Breast epithelium (tissue), 4 donors: ENCODE measurements around the gene APLP2. TPM values are rescaled to one million over a fixed set of nuclear protein-coding genes. Genes with fewer than 3 reads are reported as not detected.

ENCODE experiments used
- DNase-seq, 2 donors: peaks; one replicate each; pipeline ENCODE4 v3.0.0-alpha.2; 2019; ENCODE audit warnings: low spot score in 2 of 2
- H3K27ac ChIP-seq, 2 donors: fragments of 200-600 bp; sonication (generic) in 1 of 2; one replicate each; pipeline ENCODE4 v1.5.1; 2016 to 2019; ENCODE audit warnings: mild to moderate bottlenecking in 1 of 2
- H3K27me3 ChIP-seq, 2 donors: fragments of 200-600 bp; sonication (generic) in 1 of 2; one replicate each; pipeline versions ENCODE4 v1.5.1 to v1.6.0; 2017 to 2019; ENCODE audit warnings: control low read depth in 1 of 2, mild to moderate bottlenecking in 1 of 2
- H3K36me3 ChIP-seq: fragments of 200-600 bp; one replicate; pipeline ENCODE4 v1.5.1; 2019
- H3K4me1 ChIP-seq, 2 donors: fragments of 200-600 bp; sonication (generic); one replicate each; pipeline ENCODE4 v1.5.1; 2016 to 2019; ENCODE audit warnings: control low read depth in 1 of 2
- H3K4me3 ChIP-seq, 3 donors: fragments of 200-600 bp; sonication (generic); 1 replicate in 2 of 3; 2 replicates in 1 of 3; pipeline ENCODE4 v1.5.1; 2016 to 2019; ENCODE audit warnings: mild to moderate bottlenecking in 3 of 3, moderate library complexity in 2 of 3
- H3K9me3 ChIP-seq, 2 donors: fragments of 200-600 bp; sonication (generic) in 1 of 2; one replicate each; pipeline ENCODE4 v1.5.1; 2016 to 2019; ENCODE audit warnings: control low read depth in 1 of 2
- POLR2A ChIP-seq: fragments of 450-650 bp; IDR thresholded peaks from one replicate; pipeline ENCODE4 v1.6.1; 2016; ENCODE audit warnings: antibody characterized with exemption, mild to moderate bottlenecking, moderate library complexity
- POLR2AphosphoS5 ChIP-seq, 3 donors: sonication (generic); formaldehyde crosslinking; IDR thresholded peaks; one replicate each; pipeline ENCODE4 v1.6.1; 2017; ENCODE audit warnings: antibody characterized with exemption in 3 of 3
- intact Hi-C: fragments of 100-400 bp; cut with DNase I; formaldehyde crosslinking; loops from one replicate; pipeline ENCODE4 v1.15.1; 2023; ENCODE audit warnings: low total_unique reads
- total RNA-seq, 3 donors: library from RNA; depleted of rRNA; stranded (reverse); fragments of >200 nt; gene quantifications; one replicate each; pipeline ENCODE4 v1.1.0, GENCODE V29; 2016
- TF ChIP-seq, protein P1 (sequence below), 3 donors: fragments of 450-650 bp; IDR thresholded peaks; one replicate each; pipeline ENCODE4 v1.5.1; 2016 to 2017; ENCODE audit warnings: antibody characterized with exemption in 3 of 3, mild to moderate bottlenecking in 3 of 3, moderate library complexity in 3 of 3

APLP2 gene
- total RNA-seq, 3 donors from 2014 or later, result 305 to 560 (median 418) TPM

GRCh38 chr11:130025371-130025770 is 44.3 kb upstream of the APLP2 start:
- Histone ChIP-seq H3K27ac (no peak overlapping the region), H3K4me3 (no peak overlapping the region), H3K4me1 (no peaks in the 10 kb centered on the region)

GRCh38 chr11:130029137-130029536 is 40.6 kb upstream of the APLP2 start:
- H3K36me3 ChIP-seq, result no peaks in the 10 kb centered on the region
- TF ChIP-seq POLR2A, result no peak
- no peak for TF ChIP-seq POLR2AphosphoS5 (IDR thresholded peaks at IDR 0.05)
- TF ChIP-seq, protein P1, sequence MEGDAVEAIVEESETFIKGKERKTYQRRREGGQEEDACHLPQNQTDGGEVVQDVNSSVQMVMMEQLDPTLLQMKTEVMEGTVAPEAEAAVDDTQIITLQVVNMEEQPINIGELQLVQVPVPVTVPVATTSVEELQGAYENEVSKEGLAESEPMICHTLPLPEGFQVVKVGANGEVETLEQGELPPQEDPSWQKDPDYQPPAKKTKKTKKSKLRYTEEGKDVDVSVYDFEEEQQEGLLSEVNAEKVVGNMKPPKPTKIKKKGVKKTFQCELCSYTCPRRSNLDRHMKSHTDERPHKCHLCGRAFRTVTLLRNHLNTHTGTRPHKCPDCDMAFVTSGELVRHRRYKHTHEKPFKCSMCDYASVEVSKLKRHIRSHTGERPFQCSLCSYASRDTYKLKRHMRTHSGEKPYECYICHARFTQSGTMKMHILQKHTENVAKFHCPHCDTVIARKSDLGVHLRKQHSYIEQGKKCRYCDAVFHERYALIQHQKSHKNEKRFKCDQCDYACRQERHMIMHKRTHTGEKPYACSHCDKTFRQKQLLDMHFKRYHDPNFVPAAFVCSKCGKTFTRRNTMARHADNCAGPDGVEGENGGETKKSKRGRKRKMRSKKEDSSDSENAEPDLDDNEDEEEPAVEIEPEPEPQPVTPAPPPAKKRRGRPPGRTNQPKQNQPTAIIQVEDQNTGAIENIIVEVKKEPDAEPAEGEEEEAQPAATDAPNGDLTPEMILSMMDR (IDR thresholded peaks at IDR 0.05), result no peak
- no peaks in the 10 kb centered on the region for H3K9me3 ChIP-seq
- no peak for DNase-seq
- H3K4me1 ChIP-seq, result no peaks in the 10 kb centered on the region
- no peaks in the 10 kb centered on the region for H3K27me3 ChIP-seq
- no peak overlapping the region for H3K27ac ChIP-seq
- intact Hi-C loops, result no loop called here
- H3K4me3 ChIP-seq, result no peak overlapping the region

More at GRCh38 chr11:130025371-130025770, 44.3 kb upstream of the APLP2 start:
- TF ChIP-seq POLR2AphosphoS5 (IDR thresholded peaks at IDR 0.05) (no peak), POLR2A (no peak)
- TF ChIP-seq, protein P1 (IDR thresholded peaks at IDR 0.05), result no peak
- Histone ChIP-seq H3K36me3 (no peaks in the 10 kb centered on the region), H3K27me3 (no peaks in the 10 kb centered on the region), H3K9me3 (no peaks in the 10 kb centered on the region)
- no peak for DNase-seq
- intact Hi-C loops, result no loop called here

DNA sequence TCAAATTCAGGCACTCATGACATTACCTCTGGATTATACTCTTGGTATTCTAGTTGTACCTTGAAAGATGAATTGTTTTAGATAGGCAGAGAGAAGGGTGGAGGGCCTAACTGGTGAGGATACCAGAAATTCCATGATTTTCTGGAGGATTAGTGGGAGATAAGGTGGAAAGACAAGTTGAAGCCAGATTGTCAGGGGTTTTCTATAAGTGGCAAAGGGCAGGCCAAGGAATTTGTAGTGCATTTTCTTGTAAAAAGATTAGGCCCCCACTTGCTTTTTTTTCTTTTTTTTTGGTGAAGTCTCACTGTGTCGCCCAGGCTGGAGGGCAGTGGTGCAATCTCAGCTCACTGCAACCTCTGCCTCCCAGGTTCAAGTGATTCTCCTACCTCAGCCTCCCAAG is 38.6 kb upstream of the APLP2 start:
- H3K4me3 ChIP-seq, result no peak overlapping the region
- H3K4me1 ChIP-seq, result no peaks in the 10 kb centered on the region
- no peak for DNase-seq
- no peaks in the 10 kb centered on the region for H3K27me3 ChIP-seq
- no peaks in the 10 kb centered on the region for H3K36me3 ChIP-seq
- TF ChIP-seq POLR2AphosphoS5 (IDR thresholded peaks at IDR 0.05) (no peak), POLR2A (no peak)
- TF ChIP-seq, protein P1 (IDR thresholded peaks at IDR 0.05), result no peak
- no peaks in the 10 kb centered on the region for H3K9me3 ChIP-seq
- intact Hi-C loops, result no loop called here
- no peak overlapping the region for H3K27ac ChIP-seq

- DNase-seq, result no peak
- Histone ChIP-seq H3K27me3 (no peaks in the 10 kb centered on the region), H3K36me3 (no peaks in the 10 kb centered on the region), H3K4me1 (no peaks in the 10 kb centered on the region), H3K27ac (no peak overlapping the region), H3K4me3 (no peak overlapping the region), H3K9me3 (no peaks in the 10 kb centered on the region)
- intact Hi-C loops, result no loop called here
- TF ChIP-seq, protein P1 (IDR thresholded peaks at IDR 0.05), result no peak
- TF ChIP-seq POLR2AphosphoS5 (IDR thresholded peaks at IDR 0.05) (no peak), POLR2A (no peak)
Observed at GRCh38 chr11:130031945-130032344, 37.7 kb upstream of the APLP2 start.

DNA sequence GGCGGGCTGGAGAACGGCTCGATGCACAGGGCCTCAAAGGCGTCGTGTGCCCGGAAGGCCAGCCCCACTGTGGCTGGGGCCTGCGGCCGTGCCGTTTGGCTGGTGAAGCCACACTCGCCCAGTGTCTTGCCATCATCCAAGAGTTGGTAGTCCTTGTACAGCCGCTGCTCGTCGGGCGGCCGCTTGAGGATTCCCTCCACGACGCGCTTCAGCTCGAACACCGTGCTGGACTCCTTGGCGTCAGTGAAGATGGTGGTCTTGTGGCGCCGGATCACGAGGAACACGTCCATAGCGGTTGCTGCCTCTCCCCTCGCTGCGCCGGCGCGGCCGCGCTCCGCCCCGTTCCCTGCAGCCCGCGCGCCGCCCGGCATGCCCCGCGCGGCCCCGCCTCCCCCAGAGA is 36.8 kb upstream of the APLP2 start:
- no peaks in the 10 kb centered on the region for H3K9me3 ChIP-seq
- DNase-seq, result no peak
- no peaks in the 10 kb centered on the region for H3K36me3 ChIP-seq
- H3K4me1 ChIP-seq, result no peaks in the 10 kb centered on the region
- no peak overlapping the region for H3K27ac ChIP-seq
- no peaks in the 10 kb centered on the region for H3K27me3 ChIP-seq
- H3K4me3 ChIP-seq, result no peak overlapping the region
- intact Hi-C loops, result no loop called here
- TF ChIP-seq POLR2A (no peak), POLR2AphosphoS5 (IDR thresholded peaks at IDR 0.05) (no peak)
- TF ChIP-seq, protein P1 (IDR thresholded peaks at IDR 0.05), result no peak
